ENCODE data around the gene GPR52.
"Not testable (repeated sequence)": the region's sequence is repeated elsewhere in the genome, so short reads cannot be mapped to it uniquely, and the experiment has no call there.

GPR52 gene, protein sequence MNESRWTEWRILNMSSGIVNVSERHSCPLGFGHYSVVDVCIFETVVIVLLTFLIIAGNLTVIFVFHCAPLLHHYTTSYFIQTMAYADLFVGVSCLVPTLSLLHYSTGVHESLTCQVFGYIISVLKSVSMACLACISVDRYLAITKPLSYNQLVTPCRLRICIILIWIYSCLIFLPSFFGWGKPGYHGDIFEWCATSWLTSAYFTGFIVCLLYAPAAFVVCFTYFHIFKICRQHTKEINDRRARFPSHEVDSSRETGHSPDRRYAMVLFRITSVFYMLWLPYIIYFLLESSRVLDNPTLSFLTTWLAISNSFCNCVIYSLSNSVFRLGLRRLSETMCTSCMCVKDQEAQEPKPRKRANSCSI

DNA sequence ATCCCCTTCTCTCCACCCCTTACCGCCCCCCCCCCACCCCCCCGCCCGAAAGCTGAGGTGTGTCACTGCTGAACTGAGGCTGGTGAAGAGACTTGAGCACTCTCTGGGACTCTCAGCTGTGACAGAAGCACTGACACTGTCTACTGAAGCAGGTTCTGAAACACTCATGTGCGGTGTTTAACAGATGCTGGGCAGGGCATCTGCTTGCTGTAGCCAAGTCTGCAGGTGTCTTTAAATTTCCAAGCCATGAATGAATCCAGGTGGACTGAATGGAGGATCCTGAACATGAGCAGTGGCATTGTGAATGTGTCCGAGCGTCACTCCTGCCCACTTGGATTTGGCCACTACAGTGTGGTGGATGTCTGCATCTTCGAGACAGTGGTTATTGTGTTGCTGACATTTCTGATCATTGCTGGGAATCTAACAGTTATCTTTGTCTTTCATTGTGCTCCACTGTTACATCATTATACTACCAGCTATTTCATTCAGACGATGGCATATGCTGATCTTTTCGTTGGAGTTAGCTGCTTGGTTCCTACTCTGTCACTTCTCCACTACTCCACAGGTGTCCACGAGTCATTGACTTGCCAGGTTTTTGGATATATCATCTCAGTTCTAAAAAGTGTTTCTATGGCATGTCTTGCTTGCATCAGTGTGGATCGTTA lies at the start of gene GPR52:
GPR52 (plus strand) TSS at position 99 of the 665 bp plus-strand sequence; CDS start at position 247, 148 bp downstream.
- no peak for DNase-seq (ENCODE audit: low read depth)

DNA sequence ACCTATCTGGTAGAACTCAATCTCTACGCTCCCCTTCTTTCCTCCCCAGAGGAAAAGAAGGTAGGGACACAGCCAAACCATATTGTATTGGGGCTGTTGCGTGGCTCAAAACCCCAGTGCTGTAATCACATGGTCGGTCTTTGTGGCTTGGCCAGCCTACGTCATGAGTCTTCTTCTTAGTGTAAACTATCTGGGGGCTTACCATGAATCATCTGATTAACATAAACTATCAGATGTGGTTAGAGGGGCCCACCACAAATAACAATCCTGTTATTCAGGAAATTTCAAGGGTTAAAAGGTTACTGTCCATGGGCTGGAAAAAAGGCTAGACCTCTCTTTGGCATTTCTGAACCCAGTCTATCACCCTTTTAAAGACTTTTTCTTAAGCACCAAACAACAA lies 49.5 kb upstream of the GPR52 start:
- no peak for DNase-seq (ENCODE audit: low read depth)

DNA sequence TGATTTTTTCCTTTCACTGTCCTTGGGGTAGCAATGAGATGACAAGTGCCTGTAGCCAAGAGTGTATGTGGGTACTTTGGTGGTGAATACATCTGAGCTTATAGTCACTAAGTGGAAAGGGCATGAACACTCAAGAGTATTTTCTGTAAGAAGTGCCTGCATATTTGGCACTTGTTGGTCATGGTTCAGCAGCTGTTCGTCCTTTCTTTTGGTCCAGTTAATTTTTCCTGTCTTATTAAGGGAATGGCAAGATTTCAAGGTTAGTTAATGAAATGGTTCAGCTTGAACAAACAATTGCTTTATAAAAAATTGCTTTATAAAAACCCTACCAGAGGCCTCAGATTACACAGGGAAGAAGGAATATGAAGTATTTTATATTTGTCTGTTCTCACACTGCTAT lies 48.6 kb upstream of the GPR52 start:
- DNase-seq (ENCODE audit: low read depth): no peak

DNA sequence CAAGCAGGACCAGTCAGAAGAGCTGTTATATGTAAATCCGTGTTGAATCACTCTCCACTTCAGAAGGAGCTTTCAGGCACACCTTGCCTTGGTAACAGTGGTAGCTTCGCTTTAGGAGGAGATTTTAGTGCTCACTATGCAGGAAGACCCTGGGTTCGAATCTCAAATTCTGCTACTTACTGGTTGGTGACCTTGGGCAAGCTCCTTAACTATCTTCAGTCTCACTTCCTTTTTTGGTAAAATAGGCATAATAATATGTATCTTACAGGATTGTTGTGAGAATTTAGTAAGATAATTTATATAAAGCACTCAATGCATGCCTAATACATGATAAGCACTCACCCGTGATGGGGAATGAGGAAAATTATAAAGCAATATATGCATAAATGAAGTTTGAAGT lies 46.7 kb upstream of the GPR52 start:
- DNase-seq (ENCODE audit: low read depth): no peak

DNA sequence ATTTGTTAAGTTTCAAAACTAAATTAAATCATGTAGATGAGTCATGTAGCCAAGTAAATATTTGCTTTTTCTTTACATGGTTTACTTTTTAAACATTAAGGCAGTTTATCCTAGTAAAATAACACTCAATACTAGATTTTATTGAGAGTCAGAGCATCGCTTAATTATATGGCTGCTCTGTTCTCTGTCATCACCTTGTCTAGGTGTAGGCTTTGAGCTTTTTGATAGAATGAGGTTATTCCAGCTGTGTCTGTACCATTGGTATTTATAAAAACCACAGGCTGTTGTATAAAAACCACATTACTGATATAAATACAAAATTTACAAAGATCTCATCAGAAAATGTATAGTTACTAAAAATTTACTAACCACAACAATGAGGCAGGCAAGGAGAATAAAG lies 42.5 kb upstream of the GPR52 start:
- no peak for DNase-seq (ENCODE audit: low read depth)

DNA sequence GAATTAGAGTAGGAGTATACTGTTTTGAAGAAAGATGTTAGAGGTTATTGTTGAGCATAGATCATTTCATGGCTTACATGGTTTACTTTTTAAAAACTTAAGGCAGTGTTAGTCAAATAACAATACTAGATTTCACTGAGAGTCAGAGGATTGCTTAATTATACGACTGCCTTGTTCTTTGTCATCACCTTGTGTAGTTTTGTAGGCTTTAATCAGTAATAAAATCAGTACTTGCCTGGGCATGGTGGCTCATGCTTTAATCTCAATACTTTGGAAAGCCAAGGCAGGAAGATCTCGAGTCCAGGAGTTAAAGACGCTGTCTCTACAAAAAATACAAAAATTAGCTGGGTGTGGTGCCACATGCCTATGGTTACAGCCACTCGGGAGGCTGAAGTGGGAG lies 41.3 kb upstream of the GPR52 start:
- no peak for DNase-seq (ENCODE audit: low read depth)

DNA sequence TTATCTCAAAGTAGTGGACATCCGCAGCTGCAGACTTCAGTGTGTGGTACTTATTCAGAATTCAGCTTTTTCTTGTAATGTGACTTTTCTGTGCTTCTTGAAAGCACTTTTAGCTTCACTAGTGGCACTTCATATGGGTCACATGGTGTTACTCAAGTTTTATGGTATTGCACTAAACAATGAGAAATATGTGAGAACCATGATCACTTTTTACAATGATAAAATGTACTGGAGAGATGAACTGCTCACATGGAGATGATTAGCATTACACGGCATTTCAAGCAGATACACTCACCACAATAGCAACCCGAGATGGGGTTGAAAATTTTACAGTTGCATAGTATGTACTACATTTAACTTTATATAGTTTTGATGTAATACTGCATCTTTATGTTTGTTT lies 40.1 kb upstream of the GPR52 start:
- no peak for DNase-seq (ENCODE audit: low read depth)

DNA sequence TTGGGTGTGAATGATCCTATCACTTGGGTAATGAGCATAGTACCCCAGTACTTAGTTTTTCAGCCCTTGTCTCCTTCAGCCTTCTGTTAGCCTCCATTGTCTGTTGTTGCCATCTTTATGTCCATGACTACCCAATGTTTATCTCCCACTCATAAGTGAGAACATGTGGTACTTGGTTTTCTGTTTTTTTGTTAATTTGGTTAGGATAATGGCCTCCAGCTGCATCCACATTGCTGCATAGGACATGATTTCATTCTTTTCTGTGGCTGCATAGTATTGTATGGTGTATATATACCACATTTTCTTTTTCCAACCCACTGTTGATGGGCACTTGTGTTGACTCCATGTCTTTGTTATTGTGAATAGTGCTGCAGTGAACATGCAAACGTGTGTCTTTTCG lies 39.6 kb upstream of the GPR52 start:
- DNase-seq (ENCODE audit: low read depth): no peak

DNA sequence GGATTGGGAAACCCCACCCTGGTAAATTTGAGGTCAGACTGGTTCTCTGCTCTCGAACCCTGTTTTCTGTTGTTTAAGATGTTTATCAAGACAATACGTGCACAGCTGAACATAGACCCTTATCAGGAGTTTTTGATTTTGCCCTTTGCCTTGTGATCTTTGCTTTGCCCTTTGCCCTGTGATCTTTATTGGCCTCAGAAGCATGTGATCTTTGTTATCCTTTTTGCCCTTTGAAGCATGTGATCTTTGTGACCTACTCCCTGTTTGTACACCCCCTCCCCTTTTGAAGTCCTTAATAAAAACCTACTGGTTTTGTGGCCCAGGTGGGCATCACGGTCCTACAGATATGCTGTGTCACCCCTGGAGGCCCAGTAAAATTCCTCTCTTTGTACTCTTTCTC lies 38.0 kb upstream of the GPR52 start:
- DNase-seq (ENCODE audit: low read depth): not testable (repeated sequence)

DNA sequence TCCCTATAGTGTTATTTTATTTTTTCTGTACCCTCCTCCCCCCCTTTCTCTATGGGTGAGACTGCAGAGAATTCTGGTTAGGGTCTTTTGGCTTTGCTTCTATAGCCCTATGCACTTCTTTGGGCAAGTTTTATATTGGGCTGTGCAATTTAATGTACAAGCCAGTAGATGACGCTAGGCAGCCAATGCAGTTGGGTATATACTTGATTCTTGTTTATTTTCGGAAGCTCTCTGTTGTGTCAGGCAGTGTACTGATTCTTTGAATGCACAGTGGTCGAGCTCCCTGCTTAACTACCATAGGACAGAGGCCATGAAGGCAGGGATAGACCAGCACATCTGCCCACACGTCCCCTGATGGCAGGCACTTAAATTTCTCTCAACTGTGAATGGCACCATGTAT lies 34.1 kb upstream of the GPR52 start:
- DNase-seq (ENCODE audit: low read depth): no peak

DNA sequence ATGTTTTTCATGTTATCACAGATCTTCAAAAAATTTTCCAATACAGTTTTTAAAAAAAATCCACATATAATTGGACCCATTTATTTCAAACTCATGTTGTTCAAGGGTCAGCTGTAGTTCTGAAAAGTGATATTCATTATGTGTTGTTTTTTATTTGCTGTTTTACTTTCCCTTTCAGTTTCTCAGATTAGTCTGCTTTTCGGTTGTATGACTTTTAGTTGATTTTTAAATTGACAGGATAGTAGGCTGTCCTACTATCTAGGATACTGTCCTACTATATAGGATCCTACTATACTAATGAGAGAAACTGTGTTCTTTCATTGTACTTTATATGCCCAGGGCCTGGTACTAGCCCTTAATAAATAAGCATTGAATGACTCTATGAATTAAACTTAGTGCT lies 33.6 kb upstream of the GPR52 start:
- no peak for DNase-seq (ENCODE audit: low read depth)

DNA sequence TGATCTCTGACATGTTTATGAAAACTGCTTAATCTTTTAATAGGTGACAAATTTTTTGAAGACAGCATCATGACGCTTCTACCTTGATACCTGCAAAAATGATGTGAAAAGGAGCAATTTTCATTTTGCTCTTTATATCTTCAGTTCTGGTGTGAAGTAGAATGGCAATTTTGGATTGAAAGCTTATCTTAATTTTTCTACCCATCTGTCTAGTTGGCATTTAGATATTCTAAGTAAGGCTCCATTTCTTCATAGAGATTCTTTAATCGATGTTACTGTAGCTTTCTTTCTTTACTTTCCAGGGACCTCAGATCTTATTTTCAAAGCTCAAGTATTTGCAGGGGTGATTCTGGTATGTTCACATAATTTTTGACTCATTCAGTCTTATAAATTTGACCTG lies 32.3 kb upstream of the GPR52 start:
- DNase-seq (ENCODE audit: low read depth): no peak

DNA sequence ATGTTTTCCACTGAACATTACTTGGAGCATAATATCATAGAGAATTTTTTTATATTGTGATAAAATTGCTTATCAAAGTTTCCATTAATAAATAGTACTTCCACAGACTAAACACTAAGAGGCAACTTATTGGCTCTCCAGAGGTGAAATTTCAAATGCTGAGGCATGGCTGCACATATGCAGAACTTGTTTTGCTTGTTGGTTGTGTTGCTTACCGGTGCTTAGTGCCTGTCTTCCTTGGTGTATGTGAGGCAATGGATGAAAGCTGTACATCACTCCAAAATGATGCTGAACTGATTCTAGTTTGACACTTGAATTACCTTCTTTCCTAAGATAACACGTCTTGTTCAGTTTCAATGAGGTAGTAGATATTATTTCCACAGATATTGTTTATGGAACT lies 29.8 kb upstream of the GPR52 start:
- no peak for DNase-seq (ENCODE audit: low read depth)

DNA sequence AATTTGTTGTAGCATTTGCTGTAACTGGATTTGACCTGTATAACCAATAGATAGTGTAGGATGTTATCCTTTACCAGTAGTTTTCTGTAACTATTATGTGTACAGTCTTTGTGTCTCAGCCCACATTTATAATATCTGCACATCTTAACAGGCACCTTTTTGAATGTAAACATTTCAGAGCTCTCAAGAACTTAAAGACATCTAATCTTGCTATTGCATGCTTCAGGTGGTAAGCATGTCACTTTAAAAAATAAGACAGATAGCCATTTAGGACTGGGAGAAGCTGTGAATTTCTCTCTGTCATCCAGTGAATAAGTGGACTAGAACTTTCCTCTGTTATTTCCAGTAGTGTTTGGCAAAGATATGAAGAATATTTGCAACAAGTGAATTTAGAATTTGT lies 22.6 kb upstream of the GPR52 start:
- no peak for DNase-seq (ENCODE audit: low read depth)

DNA sequence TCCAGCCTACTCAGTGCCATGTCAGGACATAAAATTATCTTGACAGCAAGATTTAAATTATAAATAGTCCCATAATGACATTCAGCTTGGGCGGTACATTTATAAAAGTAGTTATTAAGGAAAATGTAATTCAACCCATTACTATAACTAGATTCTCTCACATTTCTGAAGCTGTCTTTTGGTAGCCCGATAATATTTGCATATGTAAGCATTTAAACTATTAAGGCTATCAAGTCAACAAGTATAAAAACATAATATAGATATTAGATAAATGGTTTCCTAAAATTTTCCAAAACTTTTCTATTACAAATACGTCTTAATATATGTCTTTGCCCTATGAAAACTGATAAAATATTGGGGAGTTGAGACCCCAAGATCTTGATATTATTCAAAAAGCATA lies 21.6 kb upstream of the GPR52 start:
- no peak for DNase-seq (ENCODE audit: low read depth)

DNA sequence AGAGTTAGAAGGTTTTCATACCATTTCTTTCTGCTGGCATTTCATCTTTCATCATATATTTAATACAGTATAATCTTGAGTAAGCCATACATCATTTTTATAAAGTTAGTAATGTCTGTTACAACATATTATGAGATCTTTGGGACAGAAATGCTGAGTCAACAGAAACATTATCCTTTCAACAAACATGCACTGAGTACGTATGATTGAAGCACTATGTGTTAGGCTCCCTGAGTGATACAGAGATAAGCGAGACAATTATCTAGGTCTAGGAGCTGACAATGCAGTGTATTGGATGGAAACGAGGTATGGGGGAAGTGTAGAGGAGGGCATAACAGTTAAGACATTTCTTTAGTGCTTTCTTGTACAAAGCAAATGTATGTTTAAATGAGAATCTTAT lies 19.7 kb upstream of the GPR52 start:
- DNase-seq (ENCODE audit: low read depth): no peak

DNA sequence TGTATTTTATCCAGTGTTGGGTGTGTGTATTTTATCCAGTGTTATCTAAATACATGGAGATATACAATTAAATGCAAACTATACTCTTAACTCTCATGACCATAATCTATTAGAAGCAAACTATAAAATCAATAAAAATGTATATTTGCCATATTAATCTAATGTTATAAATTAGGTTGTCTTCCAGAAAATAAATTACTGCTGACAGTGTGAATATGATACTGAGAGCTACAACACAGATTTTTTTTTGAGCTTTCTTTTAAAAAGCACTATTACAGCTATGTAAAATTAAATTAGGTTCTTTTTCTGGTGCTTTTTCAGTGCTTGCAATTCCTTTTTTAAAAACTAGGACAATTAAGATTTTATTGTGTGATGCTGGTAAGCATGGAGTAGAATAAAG lies 19.0 kb upstream of the GPR52 start:
- no peak for DNase-seq (ENCODE audit: low read depth)

DNA sequence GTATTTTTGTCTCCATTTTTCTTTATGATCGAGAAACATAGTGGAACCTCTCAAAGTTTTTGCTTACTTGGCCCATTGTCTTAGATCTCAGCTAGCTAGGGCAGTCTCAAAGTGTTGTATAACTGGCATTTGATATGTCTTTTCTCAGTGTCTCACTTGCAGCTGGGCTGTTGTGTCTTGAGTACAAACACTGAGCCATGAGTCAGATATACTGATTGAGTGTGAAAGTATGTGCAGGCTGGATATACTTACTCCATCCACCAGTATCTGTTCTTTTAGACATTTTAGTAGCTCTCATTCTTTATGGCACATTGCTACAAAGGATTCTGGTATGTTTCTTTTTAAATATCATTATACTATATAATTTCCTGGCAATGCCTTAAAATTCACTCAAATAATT lies 14.3 kb upstream of the GPR52 start:
- DNase-seq (ENCODE audit: low read depth): no peak

DNA sequence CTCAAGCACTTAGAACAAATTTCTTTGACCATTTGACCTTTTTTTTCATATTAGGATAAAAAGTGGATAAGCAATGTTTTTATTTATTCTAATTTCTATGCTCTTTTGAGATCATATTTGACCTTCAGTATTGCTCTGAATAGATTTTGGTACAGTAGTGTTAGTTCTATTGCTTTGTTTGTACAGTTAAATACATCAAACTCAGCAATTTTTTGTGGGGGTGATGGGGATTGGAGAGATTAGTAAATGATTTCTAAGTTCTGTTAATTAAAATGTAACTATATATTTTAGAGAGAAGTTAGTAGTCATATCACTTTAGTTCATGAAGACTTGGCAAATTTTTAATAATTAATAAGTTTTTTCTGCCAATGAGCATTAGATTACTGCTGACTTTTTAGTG lies 2.4 kb upstream of the GPR52 start:
- no peak for DNase-seq (ENCODE audit: low read depth)

DNA sequence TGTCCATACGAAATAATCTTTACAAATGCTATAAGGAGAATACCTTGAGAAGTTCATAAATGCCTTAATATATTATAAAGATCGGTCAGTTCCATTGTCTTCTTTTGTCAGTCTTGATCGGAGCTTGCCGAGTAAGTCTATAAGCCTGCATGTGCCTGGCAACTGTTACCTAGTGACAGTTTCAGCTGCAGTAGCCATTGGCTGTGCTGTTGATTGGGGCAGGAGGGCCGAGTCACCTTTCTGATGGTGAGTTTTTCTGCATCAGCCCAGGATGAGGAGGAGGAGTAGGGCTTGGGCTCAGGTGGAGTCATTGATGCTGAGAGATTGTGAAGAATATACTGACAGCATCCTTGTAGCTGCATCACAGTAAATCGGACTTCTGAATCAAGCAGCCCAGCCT lies 1.9 kb upstream of the GPR52 start:
- DNase-seq (ENCODE audit: low read depth): no peak

DNA sequence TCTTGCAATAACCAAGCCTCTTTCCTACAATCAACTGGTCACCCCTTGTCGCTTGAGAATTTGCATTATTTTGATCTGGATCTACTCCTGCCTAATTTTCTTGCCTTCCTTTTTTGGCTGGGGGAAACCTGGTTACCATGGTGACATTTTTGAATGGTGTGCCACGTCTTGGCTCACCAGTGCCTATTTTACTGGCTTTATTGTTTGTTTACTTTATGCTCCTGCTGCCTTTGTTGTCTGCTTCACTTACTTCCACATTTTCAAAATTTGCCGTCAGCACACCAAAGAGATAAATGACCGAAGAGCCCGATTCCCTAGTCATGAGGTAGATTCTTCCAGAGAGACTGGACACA lies 743 bp downstream of the GPR52 start:
- DNase-seq (ENCODE audit: low read depth): no peak

DNA sequence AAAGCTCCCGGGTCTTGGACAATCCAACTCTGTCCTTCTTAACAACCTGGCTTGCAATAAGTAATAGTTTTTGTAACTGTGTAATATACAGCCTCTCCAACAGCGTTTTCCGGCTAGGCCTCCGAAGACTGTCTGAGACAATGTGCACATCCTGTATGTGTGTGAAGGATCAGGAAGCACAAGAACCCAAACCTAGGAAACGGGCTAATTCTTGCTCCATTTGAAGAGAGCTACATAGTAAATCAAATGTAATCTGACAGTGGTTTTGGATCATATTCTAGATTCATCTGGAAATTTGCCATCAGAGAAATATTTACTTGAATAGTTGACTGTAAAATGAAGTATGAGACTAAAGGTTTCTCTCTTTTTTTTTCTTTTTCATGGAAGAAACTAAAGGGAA lies 1.2 kb downstream of the GPR52 start:
- no peak for DNase-seq (ENCODE audit: low read depth)

DNA sequence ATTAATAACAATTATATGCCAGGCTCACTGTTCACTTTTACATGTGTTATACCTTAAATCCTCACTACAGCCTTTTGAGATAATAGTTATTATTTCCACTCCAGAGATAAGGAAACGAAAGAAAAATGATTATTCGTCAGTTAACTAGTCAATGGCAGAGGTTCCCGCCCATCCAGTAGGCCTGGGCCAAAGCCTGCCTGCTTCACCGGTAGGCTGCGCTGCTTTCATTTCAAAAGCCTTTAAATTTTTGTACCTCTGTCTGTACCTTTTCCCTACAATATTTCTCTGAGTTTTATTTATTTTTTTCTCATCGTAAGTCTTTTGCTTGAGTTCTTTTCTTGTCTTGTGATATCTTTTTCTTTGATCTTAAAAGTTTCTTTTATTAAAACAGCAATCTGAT lies 3.6 kb downstream of the GPR52 start:
- DNase-seq (ENCODE audit: low read depth): no peak

DNA sequence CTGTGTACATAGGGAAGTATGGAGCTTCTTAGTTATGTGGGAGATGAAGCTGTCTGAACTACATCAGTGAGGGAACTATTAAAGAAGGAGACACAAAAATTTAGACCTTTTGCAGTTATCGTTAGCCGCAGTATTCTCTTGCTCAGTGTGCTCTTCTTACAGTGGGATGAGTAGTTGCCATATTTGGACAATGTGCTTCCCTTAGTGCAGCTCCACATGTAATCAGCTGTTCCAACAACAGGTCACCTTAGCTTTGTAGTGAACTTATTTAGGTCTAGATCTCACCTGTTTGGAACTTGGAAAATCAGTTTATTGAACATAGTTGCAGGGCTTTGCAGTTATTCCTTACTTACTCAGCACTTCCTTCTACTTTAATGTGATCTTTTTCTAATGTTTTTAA lies 18.1 kb downstream of the GPR52 start:
- no peak for DNase-seq (ENCODE audit: low read depth)
